Gastroesophageal sphincter (tissue), 4 donors: ENCODE measurements around the gene HECW1. TPM values are rescaled to one million over a fixed set of nuclear protein-coding genes. Genes with fewer than 3 reads are reported as not detected.

Experiments
- ATAC-seq: fragments of 150-250 bp; one replicate; pipeline ENCODE4 v1.9.1; 2016; ENCODE audit warnings: mild to moderate bottlenecking, moderate library complexity
- H3K27ac ChIP-seq, 4 donors: fragments of 200-600 bp; sonication (generic) in 3 of 4; 1 replicate in 3 of 4; 2 replicates in 1 of 4; pipeline ENCODE4 v1.5.1; 2016 to 2019
- H3K27me3 ChIP-seq: fragments of 200-600 bp; sonication (generic); one replicate; pipeline ENCODE4 v1.5.1; 2019
- H3K36me3 ChIP-seq, 2 donors: fragments of 200-600 bp; sonication (generic); one replicate each; pipeline ENCODE4 v1.5.1; 2019; ENCODE audit warnings: control low read depth in 1 of 2
- H3K4me1 ChIP-seq, 3 donors: fragments of 200-600 bp; sonication (generic); 1 replicate in 2 of 3; 2 replicates in 1 of 3; pipeline ENCODE4 v1.5.1; 2016 to 2019; ENCODE audit warnings: control low read depth in 2 of 3
- H3K4me3 ChIP-seq, 2 donors: fragments of 200-600 bp; sonication (generic); one replicate each; pipeline ENCODE4 v1.5.1; 2019; ENCODE audit warnings: mild to moderate bottlenecking in 1 of 2, moderate library complexity in 1 of 2
- H3K9me3 ChIP-seq, 3 donors: fragments of 200-600 bp; sonication (generic); one replicate each; pipeline ENCODE4 v1.5.1; 2017 to 2019; ENCODE audit warnings: control low read depth in 2 of 3
- EP300 ChIP-seq: sonication (generic); formaldehyde crosslinking; IDR thresholded peaks from one replicate; pipeline ENCODE4 v1.6.1; 2017; ENCODE audit warnings: antibody characterized with exemption, mild to moderate bottlenecking
- POLR2A ChIP-seq, 2 donors: fragments of 450-650 bp; IDR thresholded peaks; one replicate each; pipeline ENCODE4 v1.6.1; 2017; ENCODE audit warnings: antibody characterized with exemption in 2 of 2, mild to moderate bottlenecking in 2 of 2, moderate library complexity in 1 of 2
- POLR2AphosphoS5 ChIP-seq: sonication (generic); formaldehyde crosslinking; IDR thresholded peaks from one replicate; pipeline ENCODE4 v1.6.1; 2017; ENCODE audit warnings: antibody characterized with exemption
- WGBS, 2 donors: methylation state at CpG; one replicate each; pipeline ENCODE4 v1.1.5; 2018; ENCODE audit warnings: low coverage in 1 of 2; 5-methylcytosine and 5-hydroxymethylcytosine counted together
- total RNA-seq, 4 donors: library from RNA; depleted of rRNA; stranded (reverse); fragments of >200 nt; gene quantifications; one replicate each; pipeline ENCODE4 v1.1.0, GENCODE V29; 2016
- TF ChIP-seq, protein P1 (sequence below), 4 experiments: fragments of 200-600 bp in 2 of 4; fragments of 450-650 bp in 2 of 4; sonication (generic) in 1 of 4; IDR thresholded peaks; one replicate each; pipeline ENCODE4 v1.5.1; 2017 to 2019; ENCODE audit warnings: antibody characterized with exemption in 4 of 4, mild to moderate bottlenecking in 2 of 4, moderate library complexity in 2 of 4

Gene HECW1
- total RNA-seq, 4 donors from 2014 or later = 0.04 to 0.31 (median 0.13) TPM; not detected in 1

- H3K4me1 ChIP-seq = no peaks in the 10 kb centered on the region
- ATAC-seq = no peak
- H3K36me3 ChIP-seq = no peaks in the 10 kb centered on the region
- WGBS, 2 donors = 57 to 73% methylated on average over 2 of the region's 7 CpGs
- TF ChIP-seq, protein P1, sequence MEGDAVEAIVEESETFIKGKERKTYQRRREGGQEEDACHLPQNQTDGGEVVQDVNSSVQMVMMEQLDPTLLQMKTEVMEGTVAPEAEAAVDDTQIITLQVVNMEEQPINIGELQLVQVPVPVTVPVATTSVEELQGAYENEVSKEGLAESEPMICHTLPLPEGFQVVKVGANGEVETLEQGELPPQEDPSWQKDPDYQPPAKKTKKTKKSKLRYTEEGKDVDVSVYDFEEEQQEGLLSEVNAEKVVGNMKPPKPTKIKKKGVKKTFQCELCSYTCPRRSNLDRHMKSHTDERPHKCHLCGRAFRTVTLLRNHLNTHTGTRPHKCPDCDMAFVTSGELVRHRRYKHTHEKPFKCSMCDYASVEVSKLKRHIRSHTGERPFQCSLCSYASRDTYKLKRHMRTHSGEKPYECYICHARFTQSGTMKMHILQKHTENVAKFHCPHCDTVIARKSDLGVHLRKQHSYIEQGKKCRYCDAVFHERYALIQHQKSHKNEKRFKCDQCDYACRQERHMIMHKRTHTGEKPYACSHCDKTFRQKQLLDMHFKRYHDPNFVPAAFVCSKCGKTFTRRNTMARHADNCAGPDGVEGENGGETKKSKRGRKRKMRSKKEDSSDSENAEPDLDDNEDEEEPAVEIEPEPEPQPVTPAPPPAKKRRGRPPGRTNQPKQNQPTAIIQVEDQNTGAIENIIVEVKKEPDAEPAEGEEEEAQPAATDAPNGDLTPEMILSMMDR (IDR thresholded peaks at IDR 0.05) = no peak
- TF ChIP-seq POLR2A (IDR thresholded peaks at IDR 0.05) (no peak), POLR2AphosphoS5 (no peak), EP300 (no peak)
- H3K27me3 ChIP-seq = peaks cover 8% of the 10 kb centered on the region
- H3K9me3 ChIP-seq = no peaks in the 10 kb centered on the region
- H3K27ac ChIP-seq = no peak overlapping the region
- no peak overlapping the region for H3K4me3 ChIP-seq
Measured at GRCh38 chr7:43560742-43561330, 448.4 kb downstream of the HECW1 start.

DNA sequence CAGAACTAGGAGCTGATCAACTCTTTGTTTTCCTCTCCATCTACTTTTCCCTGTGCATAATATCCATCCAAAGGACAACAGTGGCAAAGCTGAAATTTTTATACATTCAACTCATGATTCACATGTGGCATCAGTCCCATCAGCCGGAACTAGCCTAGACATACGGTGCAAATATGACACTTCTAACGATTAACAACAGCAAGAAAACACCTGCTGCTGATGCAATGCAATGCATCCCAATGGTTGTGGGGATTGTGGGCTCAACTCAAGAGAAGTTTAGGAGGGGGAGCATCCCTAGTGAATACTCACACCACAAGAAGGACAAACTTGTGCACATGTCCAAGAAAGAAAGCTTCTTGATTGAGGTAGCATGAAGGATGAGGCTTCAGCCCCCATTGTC, 449.9 kb downstream of the HECW1 start:
- no peak for ATAC-seq
- TF ChIP-seq POLR2AphosphoS5 (no peak), POLR2A (IDR thresholded peaks at IDR 0.05) (no peak), EP300 (no peak)
- TF ChIP-seq, protein P1 (IDR thresholded peaks at IDR 0.05) = no peak
- Histone ChIP-seq H3K27me3 (peaks cover 8% of the 10 kb centered on the region), H3K4me3 (no peak overlapping the region), H3K9me3 (no peaks in the 10 kb centered on the region), H3K27ac (no peak overlapping the region), H3K4me1 (no peaks in the 10 kb centered on the region), H3K36me3 (no peaks in the 10 kb centered on the region)
- 59 to 89% methylated on average over 3 of the region's 3 CpGs for WGBS, 2 donors

GRCh38 chr7:43565786-43566185, 453.3 kb downstream of the HECW1 start:
- Histone ChIP-seq H3K9me3 (no peaks in the 10 kb centered on the region), H3K27ac (no peak overlapping the region), H3K27me3 (peaks cover 8% of the 10 kb centered on the region), H3K4me1 (no peaks in the 10 kb centered on the region), H3K36me3 (no peaks in the 10 kb centered on the region), H3K4me3 (no peak overlapping the region)
- ATAC-seq = no peak
- WGBS, 2 donors = 50 to 65% methylated on average over 4 to 6 of the region's 6 CpGs
- TF ChIP-seq, protein P1 (IDR thresholded peaks at IDR 0.05) = no peak
- TF ChIP-seq EP300 = no peak
- TF ChIP-seq POLR2AphosphoS5 = no peak
- TF ChIP-seq POLR2A (IDR thresholded peaks at IDR 0.05) = no peak

DNA sequence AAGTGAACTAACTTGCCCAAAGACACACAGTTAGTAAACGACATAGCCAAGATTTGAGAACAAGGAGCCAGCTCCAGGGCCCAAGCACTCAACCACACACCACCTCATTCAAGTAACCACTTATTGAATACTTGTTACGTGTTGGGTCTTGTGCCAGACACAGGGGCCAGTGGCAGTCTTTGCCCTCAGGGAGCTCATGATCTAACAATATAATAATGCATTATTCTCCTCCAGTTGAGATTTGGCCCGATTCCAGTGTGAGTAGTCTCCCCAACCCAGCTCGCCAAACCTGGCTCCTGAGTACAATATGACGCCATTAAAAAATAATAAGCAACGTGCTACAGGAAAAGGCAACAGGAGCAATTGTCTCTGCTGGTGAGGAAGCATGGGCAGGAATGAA, 456.1 kb downstream of the HECW1 start:
- ATAC-seq = no peak
- Histone ChIP-seq H3K27me3 (peaks cover 5% of the 10 kb centered on the region), H3K4me3 (no peak overlapping the region), H3K27ac (no peak overlapping the region), H3K36me3 (no peaks in the 10 kb centered on the region), H3K4me1 (no peaks in the 10 kb centered on the region), H3K9me3 (no peaks in the 10 kb centered on the region)
- no peak for TF ChIP-seq POLR2A (IDR thresholded peaks at IDR 0.05)
- 75 to 83% methylated on average over 2 to 5 of the region's 6 CpGs for WGBS, 2 donors

DNA sequence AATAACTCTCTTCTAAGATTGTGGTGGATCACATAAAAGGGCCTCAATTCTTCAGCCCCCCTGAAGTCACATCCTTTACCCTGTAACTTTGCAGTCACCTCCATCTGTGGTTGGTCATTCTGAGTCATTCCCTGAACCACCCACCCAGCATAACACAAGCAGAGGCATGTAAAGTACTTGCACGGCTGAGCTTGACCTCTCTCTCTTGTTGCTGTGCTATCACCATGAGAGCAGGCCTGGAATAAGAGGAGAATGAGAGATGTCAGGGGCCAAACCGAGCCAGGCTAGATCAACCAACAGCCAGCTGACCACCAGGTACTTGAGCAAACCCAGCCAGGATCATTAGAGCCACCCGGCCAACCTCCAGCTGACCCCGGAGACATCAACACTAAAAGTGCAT, 457.0 kb downstream of the HECW1 start:
- TF ChIP-seq POLR2AphosphoS5 = no peak
- TF ChIP-seq EP300 = no peak
- TF ChIP-seq, protein P1 (IDR thresholded peaks at IDR 0.05) = no peak
- no peak for TF ChIP-seq POLR2A (IDR thresholded peaks at IDR 0.05)
- Histone ChIP-seq H3K27me3 (no peaks in the 10 kb centered on the region), H3K36me3 (no peaks in the 10 kb centered on the region), H3K27ac (no peak overlapping the region), H3K9me3 (no peaks in the 10 kb centered on the region), H3K4me1 (no peaks in the 10 kb centered on the region), H3K4me3 (no peak overlapping the region)
- 57% methylated on average over 3 of the region's 4 CpGs; no CpG with 5 or more reads in 1 of the 2 donors for WGBS, 2 donors
- ATAC-seq = no peak
